Small intestine (tissue), 7 donors: Measurements from ENCODE around the gene RUNX2. TPM values are rescaled to one million over a fixed set of nuclear protein-coding genes. Genes with fewer than 3 reads are reported as not detected.

Source experiments
- DNase-seq, 2 donors: peaks; one replicate each; pipeline versions ENCODE4 v3.0.0 to v3.0.0-alpha.2; 2013
- FAIRE-seq: peaks from 2 replicates; lab custom pipeline; 2012; peaks lifted over from hg19 to GRCh38; lab: Jason Lieb, UNC
- H3K27ac ChIP-seq, 3 donors: one replicate each; pipeline ENCODE4 v1.5.1; 2013; ENCODE audit warnings: low read length in 2 of 3, mild to moderate bottlenecking in 2 of 3, control low read depth in 1 of 3, inconsistent platforms in 1 of 3, low read depth in 1 of 3, moderate library complexity in 1 of 3
- H3K27me3 ChIP-seq, 3 donors: one replicate each; pipeline ENCODE4 v1.6.1; 2013; ENCODE audit warnings: low read length in 3 of 3, inconsistent platforms in 1 of 3; ENCODE audit not compliant: control insufficient read depth in 3 of 3, insufficient read depth in 3 of 3
- H3K36me3 ChIP-seq, 3 donors: one replicate each; pipeline ENCODE4 v1.6.1; 2013; ENCODE audit warnings: low read length in 3 of 3, inconsistent platforms in 1 of 3, low read depth in 1 of 3, mild to moderate bottlenecking in 1 of 3, moderate library complexity in 1 of 3; ENCODE audit not compliant: control insufficient read depth in 3 of 3, insufficient read depth in 2 of 3
- H3K4me1 ChIP-seq, 3 donors: one replicate each; pipeline ENCODE4 v1.6.1; 2013; ENCODE audit warnings: low read length in 2 of 3, inconsistent platforms in 1 of 3, low read depth in 1 of 3, mild to moderate bottlenecking in 1 of 3, moderate library complexity in 1 of 3; ENCODE audit not compliant: control insufficient read depth in 3 of 3, insufficient read depth in 2 of 3
- H3K4me3 ChIP-seq, 3 donors: one replicate each; pipeline ENCODE4 v1.5.1; 2013; ENCODE audit warnings: low read length in 3 of 3, control low read depth in 1 of 3, inconsistent platforms in 1 of 3, low read depth in 1 of 3, mild to moderate bottlenecking in 1 of 3, moderate library complexity in 1 of 3
- H3K9me3 ChIP-seq, 2 donors: one replicate each; pipeline ENCODE4 v1.6.1; 2013; ENCODE audit warnings: low read depth in 1 of 2, low read length in 1 of 2; ENCODE audit not compliant: control insufficient read depth in 2 of 2, insufficient read depth in 1 of 2
- WGBS, 3 donors: extraction: QIAGEN DNeasy Blood & Tissue Kit; methylation state at CpG; one replicate each; pipeline ENCODE4 v1.1.7; 2013; 5-methylcytosine and 5-hydroxymethylcytosine counted together
- polyA plus RNA-seq, 4 donors: library from polyadenylated mRNA; stranded (reverse) in 3 of 4; unstranded in 1 of 4; fragments of 200-250 nt in 3 of 4; fragments of 120-200 nt in 1 of 4; gene quantifications; one replicate each; pipeline versions ENCODE4 v1.2.1 to v1.2.3, GENCODE V29; 2013
- donor health status: healthy with polysubstance abuse.
- donor health status: control.
- donor health status: control.
- donor health status: Bipolar disorder and iron deficiency.
- donor health status: healthy.

Gene RUNX2
- polyA plus RNA-seq, 4 donors, result under 0.01 to 2.5 (median 0.94) TPM

DNA sequence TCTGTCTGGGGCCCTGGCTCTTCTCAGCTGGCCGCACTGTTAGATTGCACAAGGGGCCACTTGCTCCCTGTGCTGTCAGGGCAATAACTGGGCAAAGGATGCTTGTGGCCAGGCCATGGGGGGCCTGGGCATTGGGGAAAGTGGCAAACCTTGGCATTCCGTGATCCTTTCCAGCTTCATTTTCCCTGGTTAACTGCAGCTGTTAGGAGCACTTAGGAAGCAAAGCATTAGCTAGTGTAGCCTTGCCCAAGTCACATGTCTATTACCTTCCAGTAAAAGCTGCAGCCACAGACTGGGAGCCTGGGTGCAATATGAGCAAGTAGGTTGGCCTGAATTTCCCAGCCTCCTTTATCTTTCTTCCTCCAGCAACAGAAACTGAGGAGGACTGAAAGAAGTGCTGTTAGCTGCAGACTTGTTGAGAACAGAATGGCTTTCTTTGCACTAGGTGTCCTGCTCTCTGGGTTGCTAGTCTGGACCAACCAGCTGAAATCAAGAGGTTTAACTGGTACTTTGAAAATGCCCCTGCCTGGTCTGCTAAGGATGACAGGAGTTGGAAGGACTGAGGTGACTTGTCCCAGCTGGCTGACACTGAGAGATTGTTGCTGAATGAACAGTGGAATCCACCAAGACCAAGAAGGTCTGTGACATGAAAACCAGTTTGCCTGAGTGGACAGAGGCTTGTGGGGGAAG is 361.9 kb downstream of the RUNX2 start:
- FAIRE-seq (no peak), DNase-seq (no peak)
- Histone ChIP-seq H3K36me3 (no peaks in the 10 kb centered on the region), H3K27me3 (no peaks in the 10 kb centered on the region), H3K4me1 (no peaks in the 10 kb centered on the region), H3K27ac (no peak overlapping the region), H3K4me3 (no peak overlapping the region), H3K9me3 (no peaks in the 10 kb centered on the region)
- 95 to 98% (median 96%) methylated on average over 2 of the region's 2 CpGs for WGBS, 3 donors

DNA sequence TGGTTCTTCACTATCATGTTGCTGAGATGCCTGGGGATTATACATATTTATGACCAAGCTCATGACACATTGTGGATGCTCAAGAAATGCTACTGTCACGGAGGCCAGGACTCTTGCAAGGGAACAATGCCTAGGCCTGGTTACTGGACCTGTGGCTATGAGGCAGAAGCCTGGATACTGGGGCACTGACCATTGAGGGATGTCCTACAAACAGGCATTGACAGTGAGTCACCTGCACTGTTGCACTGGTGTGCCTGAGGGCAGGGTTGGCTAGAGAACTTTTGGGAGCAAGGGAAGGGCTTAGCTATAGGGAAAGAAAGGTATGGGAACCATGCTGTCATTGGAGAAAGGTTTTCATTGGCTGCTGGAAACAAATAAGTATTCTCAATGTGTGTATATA is 362.7 kb downstream of the RUNX2 start:
- DNase-seq (no peak), FAIRE-seq (no peak)
- Histone ChIP-seq H3K9me3 (no peaks in the 10 kb centered on the region), H3K4me3 (no peak overlapping the region), H3K27me3 (no peaks in the 10 kb centered on the region), H3K4me1 (no peaks in the 10 kb centered on the region), H3K27ac (no peak overlapping the region), H3K36me3 (no peaks in the 10 kb centered on the region)
- 92 to 99% (median 94%) methylated on average over 1 of the region's 1 CpG for WGBS, 3 donors

DNA sequence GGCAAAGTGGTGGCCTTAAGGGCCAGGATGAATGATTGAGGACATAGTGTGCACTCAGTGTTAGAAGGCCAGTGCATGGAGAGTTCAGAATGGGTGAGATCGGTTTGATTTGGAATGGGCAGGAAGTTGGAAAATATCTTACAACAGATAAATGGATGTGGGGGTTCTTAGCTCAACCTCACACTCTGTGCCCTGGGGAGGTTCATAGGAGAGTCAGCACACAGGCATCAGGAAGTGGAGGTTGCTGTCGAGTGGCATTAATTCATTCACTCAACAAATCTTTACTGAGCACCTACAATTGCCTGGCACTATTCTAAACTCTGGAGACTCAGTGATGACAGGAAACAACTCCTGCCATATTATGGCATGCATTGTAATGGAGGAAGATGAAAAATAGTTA is 363.3 kb downstream of the RUNX2 start:
- no peak for DNase-seq
- no peak overlapping the region for H3K27ac ChIP-seq
- H3K9me3 ChIP-seq, result no peaks in the 10 kb centered on the region
- FAIRE-seq, result no peak
- H3K4me1 ChIP-seq, result no peaks in the 10 kb centered on the region
- no peaks in the 10 kb centered on the region for H3K36me3 ChIP-seq
- WGBS, 3 donors, result 51 to 96% (median 91%) methylated on average over 2 of the region's 2 CpGs
- H3K27me3 ChIP-seq, result no peaks in the 10 kb centered on the region
- H3K4me3 ChIP-seq, result no peak overlapping the region

DNA sequence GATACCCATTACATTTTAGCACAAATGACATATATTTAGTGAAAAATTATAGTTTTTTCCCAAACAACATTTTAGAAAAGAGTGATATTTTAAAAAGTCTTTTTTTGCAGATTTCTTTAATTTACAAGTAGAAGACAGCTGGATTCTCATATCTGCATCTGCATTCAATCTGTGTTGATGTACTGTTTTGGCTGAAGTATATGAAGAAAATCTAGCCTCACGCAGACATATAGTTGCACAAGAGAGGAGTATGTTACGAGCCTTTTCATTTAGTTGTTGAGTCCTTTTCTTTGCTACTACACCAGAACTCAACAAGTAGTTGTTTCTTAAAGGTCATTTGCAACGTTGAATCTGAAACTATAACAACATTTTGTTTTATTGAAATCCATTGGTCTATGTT is 363.9 kb downstream of the RUNX2 start:
- 80 to 85% (median 85%) methylated on average over 3 of the region's 3 CpGs for WGBS, 3 donors
- no peaks in the 10 kb centered on the region for H3K9me3 ChIP-seq
- no peak for FAIRE-seq
- H3K4me1 ChIP-seq, result no peaks in the 10 kb centered on the region
- H3K27ac ChIP-seq, result no peak overlapping the region
- no peak overlapping the region for H3K4me3 ChIP-seq
- H3K36me3 ChIP-seq, result no peaks in the 10 kb centered on the region
- no peak for DNase-seq
- no peaks in the 10 kb centered on the region for H3K27me3 ChIP-seq

DNA sequence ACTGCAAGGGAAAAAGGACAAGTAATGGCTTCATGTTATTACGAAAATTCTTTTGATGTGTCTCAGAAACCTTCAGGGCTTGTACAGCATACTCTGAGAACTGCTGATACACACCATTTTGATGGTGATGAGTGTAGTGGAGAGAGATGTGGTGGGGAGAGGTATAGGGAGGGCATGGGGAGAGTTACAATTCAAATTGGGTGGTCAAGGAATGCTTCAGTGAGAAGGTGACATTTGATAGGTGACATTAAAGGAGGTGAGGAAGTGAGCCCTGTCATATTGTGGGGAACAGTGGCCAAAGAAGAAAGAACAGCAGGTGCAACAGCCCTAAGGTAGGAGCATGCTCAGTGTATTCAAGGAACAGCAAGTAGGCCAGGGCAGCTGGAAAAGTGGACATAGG is 368.6 kb downstream of the RUNX2 start:
- 88 to 90% (median 89%) methylated on average over 1 of the region's 1 CpG for WGBS, 3 donors
- no peak for FAIRE-seq

DNA sequence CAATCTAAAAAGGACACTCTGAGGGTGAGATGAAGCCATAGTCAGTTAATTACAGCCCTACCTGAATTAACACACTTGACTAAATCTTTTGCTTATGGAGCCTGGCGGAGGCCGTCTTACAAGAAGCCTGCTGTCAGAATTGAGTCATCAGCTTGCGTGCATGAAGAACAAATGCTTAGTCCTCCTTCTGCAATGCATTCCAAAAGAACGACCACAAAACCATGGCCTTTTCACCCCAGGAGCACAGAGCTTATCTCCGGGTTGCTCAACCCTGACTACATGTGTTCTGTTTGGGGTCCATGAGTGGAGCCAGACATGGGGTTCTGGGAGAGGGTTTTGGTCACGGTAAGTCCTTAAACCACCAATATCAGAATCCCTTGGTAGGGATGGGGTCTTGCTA is 369.5 kb downstream of the RUNX2 start:
- H3K36me3 ChIP-seq, result no peaks in the 10 kb centered on the region
- WGBS, 3 donors, result 72 to 88% (median 77%) methylated on average over 6 of the region's 6 CpGs

More for the DNA sequence above, 368.6 kb downstream of the RUNX2 start:
- H3K4me3 ChIP-seq, result no peak overlapping the region
- no peaks in the 10 kb centered on the region for H3K9me3 ChIP-seq
- no peaks in the 10 kb centered on the region for H3K36me3 ChIP-seq
- no peak for DNase-seq
- no peaks in the 10 kb centered on the region for H3K4me1 ChIP-seq
- H3K27me3 ChIP-seq, result no peaks in the 10 kb centered on the region
- no peak overlapping the region for H3K27ac ChIP-seq

DNA sequence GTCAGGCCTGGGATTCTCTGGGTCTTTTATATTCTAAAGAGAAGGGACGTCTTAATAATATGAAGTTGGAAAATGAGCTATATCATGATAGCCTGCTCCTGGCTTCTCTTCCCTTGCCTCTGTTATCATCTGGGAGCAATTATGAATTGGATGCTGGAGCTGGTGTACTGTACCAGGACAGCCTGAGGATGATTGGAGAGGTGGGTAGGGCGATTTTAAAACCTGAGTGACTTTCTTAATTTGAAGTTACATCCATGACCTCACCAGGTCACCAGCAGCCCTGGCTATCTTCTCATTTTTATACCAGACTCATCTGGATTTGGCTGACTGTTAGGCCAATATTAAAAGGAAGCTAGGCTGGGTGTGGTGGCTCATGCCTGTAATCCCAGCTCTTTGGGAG is 369.9 kb downstream of the RUNX2 start:
- Histone ChIP-seq H3K27me3 (no peaks in the 10 kb centered on the region), H3K27ac (no peak overlapping the region), H3K4me3 (no peak overlapping the region), H3K4me1 (no peaks in the 10 kb centered on the region), H3K36me3 (no peaks in the 10 kb centered on the region), H3K9me3 (no peaks in the 10 kb centered on the region)
- 79 to 90% (median 88%) methylated on average over 2 of the region's 2 CpGs for WGBS, 3 donors
- FAIRE-seq (no peak), DNase-seq (no peak)

More for the DNA sequence above, 369.5 kb downstream of the RUNX2 start:
- FAIRE-seq (no peak), DNase-seq (no peak)
- Histone ChIP-seq H3K4me1 (no peaks in the 10 kb centered on the region), H3K27ac (no peak overlapping the region), H3K27me3 (no peaks in the 10 kb centered on the region), H3K4me3 (no peak overlapping the region), H3K9me3 (no peaks in the 10 kb centered on the region)

DNA sequence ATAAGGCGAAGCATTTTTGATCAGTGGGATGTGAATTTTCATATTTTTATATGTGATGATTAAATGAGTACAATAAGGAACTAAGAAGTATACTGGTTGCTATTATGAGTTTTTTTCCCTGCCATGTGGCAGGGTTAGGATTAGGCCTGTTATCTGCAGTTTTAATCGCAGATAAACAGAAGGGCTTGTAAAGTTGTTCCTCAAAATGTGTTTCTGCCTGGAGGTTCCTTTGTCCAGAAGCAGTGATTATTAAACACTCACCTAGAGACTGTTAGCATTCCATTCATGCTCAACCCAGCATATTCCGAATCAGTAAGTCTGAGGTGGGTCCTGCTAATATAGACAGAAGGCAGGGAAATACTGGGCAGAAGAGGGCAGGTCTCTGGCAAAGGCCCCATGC is 371.5 kb downstream of the RUNX2 start:
- Histone ChIP-seq H3K4me1 (no peaks in the 10 kb centered on the region), H3K27me3 (no peaks in the 10 kb centered on the region), H3K27ac (no peak overlapping the region), H3K36me3 (no peaks in the 10 kb centered on the region), H3K4me3 (no peak overlapping the region), H3K9me3 (no peaks in the 10 kb centered on the region)
- WGBS, 3 donors, result 55 to 69% (median 68%) methylated on average over 3 of the region's 3 CpGs
- FAIRE-seq (no peak), DNase-seq (no peak)
